Measurements from ENCODE around the gene PARD3B.
"Not testable (repeated sequence)": the region's sequence is repeated elsewhere in the genome, so short reads cannot be mapped to it uniquely, and the experiment has no call there.

PARD3B gene

DNA sequence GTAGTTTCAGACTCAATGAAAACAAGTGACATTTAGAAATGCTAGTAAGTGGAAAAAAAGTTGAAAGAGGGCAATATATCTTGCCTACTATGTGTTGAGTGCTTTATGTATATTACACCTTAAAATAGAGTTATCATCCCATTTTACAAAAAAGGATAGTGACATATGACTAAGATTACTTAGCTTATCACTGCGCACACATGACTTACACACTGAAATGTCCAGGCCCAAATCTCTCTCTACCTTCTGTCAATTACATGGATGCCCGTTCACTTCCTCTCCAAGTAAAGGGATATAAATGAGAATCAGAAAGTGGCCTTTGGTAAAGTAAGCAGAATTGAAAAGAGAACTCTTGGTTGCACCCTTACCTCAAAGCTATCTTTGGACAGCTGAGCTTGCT, 3.6 kb upstream of the PARD3B start:
- no peak for DNase-seq

DNA sequence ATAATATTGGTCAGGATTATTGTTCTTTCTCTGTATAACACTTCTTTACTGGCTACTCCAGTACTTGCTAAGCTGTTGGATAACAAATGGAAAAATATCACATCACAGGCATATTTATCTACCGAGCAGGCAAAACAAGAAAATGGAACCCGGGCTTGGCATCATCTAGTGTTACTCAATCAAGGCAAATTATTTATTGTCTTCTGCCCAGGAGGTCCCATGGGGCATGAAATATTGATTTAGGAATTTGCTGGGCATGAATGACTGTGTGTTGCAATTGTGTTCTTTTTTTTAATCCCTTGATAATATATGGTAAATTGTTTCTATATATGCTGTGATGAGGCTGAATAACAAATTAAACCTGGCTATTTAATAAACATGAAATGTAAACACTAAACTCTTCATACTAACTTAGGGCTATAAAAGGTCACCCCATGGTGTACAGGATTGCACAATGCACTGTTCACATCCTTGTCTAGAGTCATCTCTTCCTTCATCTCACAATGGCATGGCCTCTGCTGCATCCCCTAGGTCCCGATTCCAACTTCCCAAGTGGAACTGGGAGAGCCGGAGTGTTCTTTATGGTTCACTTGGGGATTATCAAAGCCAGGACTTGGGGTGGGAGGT, 2.2 kb upstream of the PARD3B start:
- no peak for DNase-seq

DNA sequence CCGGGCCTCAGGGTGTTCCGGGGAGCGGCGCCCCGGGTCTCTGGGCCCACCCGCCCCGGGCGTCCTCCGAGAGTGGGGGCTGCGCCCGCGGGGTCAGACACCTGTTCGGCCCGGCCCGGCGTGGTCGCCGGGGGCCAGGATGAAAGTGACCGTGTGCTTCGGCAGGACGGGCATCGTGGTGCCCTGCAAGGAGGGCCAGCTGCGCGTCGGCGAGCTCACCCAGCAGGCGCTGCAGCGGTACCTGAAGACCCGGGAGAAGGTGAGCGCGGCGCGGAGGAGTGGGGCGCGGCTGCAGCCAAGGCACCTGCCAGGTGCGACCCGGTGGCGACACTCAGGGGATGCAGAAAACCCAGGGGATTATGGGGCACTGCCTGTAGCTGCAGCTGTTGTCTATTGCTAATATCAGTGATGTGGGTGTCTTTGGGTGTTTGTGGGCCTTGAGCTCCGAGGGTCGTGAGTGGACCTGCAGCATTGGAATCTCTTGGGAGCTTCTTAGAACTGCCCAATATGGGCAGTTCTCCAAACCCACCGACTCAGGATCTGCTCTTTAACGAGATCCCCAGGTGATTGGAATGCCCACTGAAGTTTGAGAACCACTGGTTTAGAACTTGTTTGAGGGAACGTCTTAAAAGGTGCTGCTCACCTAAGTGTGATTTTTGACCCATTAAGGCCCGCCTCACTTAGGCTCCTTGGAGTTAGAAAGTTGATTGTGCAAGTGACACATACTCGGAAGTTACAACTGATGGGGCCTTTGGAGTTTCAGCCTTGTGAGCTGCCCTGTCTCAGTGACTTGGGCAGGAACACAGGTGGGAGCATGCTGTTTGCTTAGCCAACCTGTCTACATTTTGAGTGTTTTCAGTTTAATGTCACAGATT, 823 bp downstream of the PARD3B start:
- no peak for DNase-seq

DNA sequence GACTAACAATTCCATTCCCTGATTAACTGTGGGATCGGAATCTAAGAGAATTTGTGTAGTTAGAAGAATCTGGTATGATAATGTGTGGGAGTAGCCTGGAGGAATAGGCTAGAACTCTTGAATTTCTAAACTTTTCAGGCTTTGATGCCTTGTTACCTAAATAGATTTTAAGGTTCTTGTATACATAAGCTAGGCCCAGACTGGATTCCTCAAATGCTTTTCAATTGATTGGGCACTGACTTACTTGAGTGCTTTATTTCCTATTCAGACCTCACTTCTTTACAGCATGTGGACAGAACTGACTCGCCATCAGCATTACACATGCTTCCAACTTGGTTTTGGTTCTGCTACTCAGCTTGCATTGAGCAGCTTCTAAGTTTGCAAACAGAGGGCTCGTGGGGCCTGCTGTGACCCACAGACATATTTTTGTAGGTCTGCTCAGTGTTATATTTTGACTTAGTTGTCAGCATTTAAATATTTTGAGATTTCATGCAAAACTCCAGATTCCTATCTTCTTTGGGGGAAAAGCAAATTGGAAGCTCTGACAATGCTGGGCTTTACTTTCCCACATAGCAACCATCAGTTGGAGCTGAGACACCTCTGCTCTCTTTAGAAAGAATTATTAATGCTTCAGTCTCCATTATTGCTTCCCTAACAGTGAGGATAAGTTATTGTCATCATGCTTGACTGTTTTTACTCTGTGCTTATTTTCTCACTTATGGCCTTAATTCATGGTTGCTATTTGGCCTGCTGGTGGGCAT, 5.7 kb downstream of the PARD3B start:
- no peak for DNase-seq

DNA sequence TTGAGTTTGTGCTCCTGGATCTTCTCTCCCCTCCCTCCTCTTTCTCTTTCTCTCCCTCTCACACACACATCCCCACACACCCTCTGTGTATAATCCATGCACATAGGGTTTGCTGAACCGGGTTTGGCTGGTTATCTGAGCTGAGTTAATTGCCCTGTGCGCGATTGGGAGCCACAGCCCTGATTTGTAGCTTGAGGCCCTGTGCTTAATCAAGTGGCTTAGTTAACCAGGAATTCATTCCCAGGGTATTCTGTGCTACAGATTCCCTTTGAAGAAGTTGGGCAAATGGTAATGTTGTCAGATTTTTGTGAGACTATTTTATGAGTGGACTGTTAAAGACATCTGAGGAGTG, 6.2 kb downstream of the PARD3B start:
- DNase-seq = no peak

DNA sequence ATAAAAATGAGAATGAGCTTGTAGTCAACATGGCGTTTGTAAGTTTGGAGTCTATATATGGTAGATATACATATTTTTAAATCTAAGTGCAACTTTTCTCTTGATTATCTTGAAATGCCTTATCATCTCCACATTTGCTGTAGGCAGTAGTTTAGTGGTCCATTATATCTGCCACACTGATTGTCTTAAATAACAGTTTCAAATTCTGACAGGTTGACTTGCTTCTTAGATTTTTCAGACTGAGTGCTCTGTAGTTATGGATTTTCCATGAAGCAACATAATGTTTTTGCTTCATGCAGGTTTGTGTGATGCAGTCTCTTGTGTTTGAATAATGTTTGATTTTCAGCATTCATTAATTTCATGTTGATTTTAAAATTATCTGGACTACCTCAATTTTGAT, 12.3 kb downstream of the PARD3B start:
- no peak for DNase-seq

DNA sequence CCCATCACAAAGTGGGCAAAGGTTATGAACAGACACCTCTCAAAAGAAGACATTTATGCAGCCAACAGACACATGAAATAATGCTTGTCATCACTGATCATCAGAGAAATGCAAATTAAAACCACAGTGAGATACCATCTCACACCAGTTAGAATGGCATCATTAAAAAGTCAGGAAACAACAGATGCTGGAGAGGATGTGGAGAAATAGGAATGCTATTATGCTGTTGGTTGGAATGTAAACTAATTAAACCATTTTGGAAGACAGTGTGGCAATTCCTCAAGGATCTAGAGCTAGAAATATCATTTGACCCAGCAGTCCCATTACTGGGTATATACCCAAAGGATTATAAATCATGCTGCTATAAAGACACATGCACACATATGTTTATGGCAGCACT, 14.1 kb downstream of the PARD3B start:
- not testable (repeated sequence) for DNase-seq

DNA sequence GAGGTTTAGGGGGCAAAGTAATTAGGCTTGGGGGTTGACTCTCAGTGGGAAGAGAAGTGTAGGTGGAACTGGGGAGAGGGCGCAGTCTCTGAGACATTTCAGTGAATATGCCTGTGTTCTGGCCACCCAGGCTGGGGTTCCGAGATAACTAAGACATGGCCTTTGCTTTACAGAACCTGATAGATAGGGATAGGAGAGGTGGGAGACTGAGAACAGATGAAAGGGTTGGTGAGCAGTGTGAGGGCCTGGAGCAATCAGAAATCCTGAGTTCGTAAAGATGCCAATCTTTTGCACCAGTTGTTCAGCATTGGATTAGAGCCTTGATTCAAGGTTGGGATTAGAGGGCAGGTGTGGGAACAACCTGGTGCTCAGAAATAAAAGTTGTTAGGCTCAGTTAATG, 15.6 kb downstream of the PARD3B start:
- DNase-seq = no peak

DNA sequence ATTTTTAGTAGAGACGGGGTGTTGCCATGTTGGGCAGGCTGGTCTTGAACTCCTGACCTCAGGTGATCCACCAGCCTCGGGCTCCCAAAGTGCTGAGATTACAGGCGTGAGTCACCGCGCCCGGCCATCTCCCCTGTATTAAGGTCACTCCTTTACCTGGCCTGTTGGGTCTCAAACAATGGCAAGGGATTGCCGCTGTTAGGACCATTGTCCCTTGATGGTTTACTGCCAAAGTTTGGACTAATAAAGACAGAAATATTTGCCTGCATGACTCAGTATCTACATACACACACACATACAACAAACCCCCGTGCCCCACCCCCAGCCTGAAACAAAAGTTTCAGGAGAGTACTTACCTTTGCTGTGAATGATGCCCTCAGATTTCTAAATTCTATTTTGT, 16.5 kb downstream of the PARD3B start:
- DNase-seq = no peak

DNA sequence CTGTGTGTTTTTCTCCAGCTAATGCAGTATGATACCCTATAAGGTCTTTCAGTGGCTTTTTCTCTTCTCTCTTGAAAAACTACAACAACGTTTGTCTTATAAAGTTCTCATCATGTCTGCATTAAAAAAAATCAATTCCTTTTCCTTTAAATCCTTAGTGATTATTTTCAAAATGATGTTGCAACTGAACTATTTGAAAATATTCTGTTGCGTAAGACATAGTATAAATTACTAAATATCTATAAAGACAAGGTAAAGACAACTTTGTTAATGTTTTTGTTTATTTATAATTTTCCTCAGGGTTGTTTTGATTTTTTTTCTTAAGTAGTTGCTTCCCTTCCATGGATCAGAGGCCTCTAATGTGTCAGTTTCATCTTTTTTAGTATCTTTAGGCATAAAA, 21.2 kb downstream of the PARD3B start:
- no peak for DNase-seq

DNA sequence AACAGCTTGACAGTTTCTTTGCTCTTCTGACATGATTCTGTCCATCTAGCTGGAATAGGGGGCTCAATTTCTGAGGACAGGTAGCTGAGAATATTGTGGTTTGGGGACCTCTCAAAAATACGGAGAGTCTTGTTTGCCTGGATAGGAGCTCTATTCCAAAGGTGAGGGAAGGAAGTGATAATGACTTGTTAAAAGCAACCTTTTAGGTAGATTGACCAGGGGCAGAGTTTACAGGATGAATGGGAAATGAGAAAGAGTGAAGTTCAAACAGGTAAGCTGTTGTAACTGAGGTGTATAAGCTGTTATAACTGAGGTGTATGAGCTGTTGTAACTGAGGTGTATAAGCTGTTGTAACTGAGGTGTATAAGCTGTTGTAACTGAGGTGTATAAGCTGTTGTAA, 25.1 kb downstream of the PARD3B start:
- DNase-seq = no peak

DNA sequence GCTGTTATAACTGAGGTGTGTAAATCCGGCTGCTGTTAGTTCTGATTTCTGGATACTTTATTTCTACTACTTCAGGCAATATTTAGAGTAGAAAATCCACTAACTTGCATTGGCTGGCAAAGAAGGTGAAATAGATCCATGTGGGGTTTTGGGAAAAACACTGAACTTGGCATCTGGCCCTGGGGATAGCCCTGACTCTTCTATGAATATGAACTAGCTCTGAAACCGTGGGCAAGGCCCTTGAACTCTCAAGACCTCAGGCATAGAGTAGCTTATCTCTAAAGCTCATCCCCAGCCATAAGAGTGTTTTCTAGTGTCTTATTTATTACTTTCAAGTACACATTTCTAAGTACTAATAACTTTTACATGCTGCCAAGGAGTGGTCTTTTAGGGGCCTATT, 25.8 kb downstream of the PARD3B start:
- no peak for DNase-seq

DNA sequence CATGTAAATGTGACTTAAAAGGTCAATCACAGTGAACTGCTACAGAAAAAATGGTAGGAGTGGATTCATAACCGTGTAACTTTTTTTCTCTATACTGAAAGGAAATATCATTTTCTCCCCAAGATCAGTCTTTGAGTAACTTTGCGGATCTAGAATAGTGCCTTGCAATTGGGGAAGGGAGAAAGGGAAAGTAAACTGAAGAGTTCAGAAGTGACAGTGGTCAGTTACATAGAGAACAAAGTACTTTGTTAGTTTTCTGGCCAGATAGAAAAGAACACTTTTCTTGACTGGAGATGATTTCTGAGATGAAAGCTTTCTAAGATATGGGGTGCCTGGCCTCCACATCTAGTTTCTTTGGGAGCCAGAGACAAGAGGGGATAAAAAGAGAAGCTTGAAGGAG, 26.6 kb downstream of the PARD3B start:
- DNase-seq = no peak

DNA sequence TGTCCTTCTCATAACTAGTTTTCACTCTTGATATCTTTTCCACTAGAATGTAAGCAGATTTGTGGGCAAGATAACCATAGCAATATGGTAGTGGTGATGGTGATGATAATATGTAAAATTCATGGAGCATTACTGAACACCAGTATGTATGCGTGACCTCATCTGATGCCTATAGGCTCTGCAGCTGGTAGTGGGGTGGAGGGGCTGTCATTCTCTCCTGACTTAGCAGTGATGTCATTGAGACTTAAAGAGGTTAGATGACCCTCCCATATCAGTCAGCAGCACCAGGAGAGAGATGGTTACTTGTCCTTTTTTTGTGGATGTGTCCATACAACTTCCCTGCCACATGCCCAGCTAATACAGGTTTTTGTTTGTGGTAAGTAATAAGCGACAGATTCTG, 27.9 kb downstream of the PARD3B start:
- DNase-seq = no peak

DNA sequence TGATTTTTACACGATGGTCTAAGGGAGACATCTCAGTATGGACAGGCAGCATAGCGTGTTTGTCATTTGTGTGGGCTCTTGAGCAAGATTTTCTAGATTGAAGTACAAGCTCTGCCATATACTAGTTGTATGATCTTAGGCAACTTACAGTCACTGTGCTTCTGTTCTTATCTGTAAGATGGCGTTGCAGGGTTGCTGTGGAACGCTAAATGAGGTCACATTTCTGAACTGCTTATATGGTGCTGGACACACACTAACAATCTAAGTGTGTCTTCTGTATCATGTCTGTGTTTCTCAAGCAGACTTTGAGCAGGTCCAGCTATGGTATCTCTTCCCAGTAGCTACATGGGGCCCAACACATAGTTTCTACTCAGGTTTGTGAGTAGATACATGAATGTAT, 29.2 kb downstream of the PARD3B start:
- no peak for DNase-seq

DNA sequence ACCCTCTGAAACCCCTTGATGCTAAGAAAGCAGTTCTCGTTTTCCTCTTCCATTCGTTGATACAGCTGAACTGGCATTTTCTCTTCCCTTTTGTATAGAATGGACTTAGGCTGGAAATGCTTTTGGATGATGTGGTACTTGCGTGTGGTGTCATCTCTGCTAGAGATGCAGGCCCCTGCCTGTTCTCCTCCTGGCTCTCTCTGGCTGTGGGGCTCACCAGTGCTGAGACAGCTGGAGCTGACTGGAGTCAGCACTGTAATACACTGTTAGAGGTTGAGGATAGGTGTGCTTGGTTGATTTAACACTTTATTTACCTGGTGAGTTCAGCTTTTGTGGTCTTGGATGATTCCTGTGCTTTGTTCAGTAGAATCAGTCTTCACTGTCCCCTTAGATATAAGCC, 30.2 kb downstream of the PARD3B start:
- DNase-seq = no peak

DNA sequence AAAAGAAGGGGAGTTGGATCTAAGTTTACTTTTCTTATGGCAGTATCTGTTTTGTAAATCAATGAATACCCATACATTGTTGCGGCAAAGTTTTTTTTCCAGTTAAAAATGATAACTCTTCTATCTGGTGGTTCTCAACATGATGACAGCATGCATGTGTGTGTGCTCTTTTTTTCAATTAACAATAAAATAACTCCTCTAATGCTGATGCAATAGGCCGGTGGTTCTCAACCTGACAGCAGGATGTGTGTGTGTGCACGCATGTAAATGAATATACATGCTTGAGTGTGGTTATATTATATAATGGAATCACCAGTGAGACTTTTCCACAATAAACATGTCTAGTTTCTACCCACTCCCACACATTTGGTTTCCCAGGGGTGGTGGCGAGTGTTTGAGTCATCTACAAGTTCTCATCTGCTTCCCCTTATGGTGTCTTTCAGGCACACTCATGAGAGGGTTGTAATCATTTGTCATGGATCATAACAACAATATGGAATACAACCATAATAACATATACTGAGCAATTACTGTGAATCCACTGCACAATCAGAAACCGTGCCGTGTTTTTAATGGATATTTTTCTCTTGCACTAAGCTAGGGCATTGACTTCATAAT, 31.2 kb downstream of the PARD3B start:
- no peak for DNase-seq

DNA sequence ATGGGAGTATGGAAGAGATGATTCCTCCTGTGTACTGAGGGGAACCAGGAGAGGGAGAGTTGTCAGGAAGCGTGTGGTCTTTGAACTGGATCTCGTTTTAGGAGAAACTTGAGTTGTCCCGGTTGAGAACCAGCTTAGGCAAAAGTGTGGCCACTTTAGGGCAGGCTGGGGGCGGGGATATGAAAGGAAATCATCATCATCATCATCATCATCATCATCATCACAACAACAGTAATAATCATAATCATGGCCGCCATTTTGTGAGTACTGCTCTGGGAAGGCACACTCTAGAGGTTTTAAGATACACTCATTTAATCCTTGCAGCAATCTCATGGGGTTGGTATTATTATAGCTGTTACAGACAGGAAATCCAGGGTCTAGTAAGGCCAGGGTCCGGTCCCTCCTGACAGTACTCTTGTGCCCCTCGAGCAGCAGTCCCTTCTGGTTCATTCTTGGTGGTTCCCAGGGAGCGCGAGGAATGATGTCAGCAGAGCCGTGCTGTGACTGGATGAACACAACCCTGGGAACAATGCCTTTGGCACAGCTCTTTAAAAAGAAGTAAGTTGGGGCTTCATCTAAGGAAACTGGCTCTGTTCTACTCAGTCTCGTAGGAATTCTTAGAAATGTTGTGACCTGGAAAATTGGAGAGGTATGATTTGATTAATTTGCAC, 33.8 kb downstream of the PARD3B start:
- DNase-seq = no peak

DNA sequence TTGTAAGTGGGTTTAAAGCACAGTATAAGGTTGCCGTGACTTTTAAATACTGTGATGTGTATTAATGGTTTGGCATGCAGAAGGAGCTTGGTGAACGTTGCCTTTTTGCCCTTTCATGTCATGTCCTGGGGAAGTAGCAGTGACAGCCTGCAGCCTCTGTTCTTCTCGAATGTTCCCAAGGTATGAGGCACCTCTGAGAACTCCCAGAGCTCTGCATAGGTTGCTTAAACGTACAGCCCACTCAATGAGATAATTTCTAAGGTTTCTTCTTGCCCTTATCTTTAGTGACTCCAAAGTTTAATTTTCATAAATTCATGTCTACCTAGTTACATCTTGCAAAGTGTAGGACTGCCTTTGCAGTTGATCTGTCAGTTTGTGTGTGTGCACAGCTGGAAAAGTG, 36.7 kb downstream of the PARD3B start:
- no peak for DNase-seq

DNA sequence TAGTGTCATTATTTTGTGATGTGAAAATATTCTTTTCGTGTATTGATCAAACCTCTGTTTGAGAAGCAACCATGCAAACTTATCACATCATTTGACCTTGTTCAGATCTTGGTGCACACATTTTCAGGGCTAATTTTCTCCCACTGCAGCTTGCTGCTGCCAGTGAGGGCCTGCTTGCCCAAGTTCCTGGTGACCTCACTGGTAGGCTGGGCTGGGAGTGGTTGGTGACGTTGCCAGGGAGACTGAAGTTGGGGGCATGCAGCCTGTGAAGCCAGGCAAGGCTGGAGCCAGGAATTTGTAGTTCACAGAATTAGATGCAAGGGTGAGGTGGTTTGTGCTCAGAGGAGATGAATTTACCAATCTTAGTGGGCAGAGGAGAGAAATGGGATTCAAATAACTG, 38.5 kb downstream of the PARD3B start:
- no peak for DNase-seq

DNA sequence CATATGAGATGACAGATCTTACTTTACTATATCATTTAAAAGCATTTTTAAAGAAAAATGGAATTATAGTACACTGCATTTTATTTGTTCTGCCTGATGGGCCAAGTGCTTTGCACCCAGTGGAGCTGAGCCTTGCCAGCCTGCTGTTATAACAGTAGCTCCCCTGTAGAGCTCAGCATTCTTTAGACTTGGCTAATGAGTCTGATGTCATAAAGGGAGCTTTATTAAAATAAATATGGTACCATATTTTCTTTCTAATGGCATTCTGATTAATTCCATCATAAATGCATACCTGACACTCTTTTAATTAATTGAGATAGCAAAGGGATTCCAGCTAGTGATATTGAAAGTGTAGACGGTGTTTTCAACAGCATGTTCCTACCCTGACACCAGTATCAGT, 40.7 kb downstream of the PARD3B start:
- DNase-seq = no peak

DNA sequence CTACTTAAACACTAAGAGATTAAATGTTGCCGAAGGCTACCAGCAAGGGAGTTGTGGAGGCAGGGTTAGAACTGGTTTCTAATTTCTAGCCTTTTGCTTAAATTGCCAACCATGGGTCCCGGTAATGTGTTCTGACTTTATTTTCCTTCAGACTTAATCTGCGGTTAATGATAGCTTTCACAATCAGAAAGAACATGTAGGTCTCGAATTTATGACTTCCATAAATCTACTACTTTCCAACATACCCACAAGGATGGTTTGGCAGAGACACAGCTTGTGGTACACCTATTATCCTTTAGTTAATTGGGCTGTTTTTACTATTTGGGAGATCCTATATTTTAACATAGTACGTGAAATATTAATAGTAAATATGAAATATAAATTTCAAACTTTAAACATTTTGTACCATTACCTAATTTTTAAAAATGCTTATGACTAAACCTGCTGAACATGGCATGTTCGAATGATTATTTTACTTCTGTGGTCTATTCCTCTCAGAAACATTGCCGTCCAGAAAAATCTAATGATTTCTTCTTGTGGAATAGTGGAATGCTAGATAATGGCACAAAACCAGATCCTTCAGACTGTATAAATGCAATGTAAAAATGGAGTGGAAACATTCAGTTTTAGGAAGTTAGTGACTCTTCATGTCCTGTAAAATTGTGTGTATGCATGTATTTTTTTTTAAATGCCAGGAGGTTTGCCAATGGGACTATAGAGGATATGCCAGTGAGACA, 41.3 kb downstream of the PARD3B start:
- DNase-seq = no peak

Data from KG1 (cell line).